T-helper 22 cell (primary cell): Measurements from ENCODE around the gene SYNGR2.

Experiments
- DNase-seq: peaks from one replicate; pipeline ENCODE4 v3.0.0-alpha.2; 2020; ENCODE audit warnings: low read depth

SYNGR2 gene

DNA sequence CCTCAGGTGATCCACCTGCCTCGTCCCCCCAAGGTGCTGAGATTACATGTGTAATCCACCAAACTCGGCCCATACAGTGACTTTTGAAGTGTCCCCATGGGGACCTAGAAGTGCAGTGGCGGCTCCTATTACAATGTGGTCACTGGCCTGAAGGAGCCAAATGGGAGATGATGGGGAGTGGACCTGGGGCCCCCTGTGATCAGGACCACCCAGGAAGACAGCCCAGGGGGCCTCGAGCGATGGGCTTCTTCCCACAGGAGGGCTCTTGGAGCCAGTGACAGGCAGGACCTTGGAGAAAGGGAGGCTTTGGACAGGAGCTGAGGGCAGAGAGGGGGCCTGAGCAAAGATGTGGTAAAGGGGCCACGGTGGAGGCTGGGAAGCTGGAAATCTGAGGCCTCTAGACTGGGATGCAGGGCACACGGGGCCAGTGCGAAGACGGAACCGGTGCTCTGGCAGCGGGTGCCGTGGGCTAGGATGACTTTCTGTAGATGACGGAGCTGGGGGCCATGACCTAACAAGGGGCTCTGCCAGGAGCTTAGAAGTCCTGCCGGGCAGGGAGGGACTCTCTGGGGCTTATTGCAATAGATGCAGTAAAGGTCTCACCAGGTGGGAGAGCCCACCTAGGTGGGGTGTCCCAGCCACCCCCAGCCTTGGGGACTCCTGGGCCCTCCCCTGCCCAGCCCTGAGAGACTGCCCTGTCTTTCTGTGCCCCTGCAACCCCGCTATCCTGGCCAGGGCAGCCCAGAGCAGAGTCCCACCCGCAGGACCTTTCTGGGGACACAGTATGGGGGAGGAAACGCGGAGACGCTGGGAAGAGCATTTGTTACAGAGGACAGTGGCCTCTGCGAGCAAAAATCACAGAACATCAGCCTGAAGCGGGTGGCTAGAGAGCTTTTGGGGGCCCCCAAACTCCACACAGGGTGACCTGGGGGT, 24.9 kb upstream of the SYNGR2 start:
- no peak for DNase-seq

DNA sequence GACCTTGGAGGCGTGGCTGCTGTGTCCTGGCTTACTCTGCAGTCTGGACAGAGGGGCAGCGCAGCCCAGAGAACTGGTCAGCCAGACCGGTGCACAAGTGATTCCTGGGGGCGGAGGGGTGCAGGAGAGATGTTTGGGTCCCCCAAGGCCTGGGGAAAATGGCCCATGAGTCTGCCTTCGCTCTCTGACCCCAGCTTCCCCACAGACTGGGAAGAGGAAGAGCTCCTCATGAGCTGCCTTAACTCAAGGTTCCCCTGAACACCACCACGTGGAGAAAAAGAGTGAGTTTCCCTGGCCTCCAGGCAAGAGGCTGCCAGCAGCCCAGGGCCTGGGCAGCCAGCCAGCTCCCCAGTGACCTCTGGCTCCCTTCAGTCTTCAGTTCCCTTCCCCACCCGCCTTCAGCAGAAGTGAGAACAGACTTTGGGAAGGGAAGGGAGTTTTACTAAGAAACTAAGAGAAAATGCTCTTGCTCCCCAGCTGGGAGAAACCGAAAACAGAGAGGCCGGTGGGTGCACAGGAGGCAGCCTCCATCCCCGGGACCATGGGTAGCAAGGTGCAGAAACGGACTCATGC, 24.1 kb upstream of the SYNGR2 start:
- no peak for DNase-seq

DNA sequence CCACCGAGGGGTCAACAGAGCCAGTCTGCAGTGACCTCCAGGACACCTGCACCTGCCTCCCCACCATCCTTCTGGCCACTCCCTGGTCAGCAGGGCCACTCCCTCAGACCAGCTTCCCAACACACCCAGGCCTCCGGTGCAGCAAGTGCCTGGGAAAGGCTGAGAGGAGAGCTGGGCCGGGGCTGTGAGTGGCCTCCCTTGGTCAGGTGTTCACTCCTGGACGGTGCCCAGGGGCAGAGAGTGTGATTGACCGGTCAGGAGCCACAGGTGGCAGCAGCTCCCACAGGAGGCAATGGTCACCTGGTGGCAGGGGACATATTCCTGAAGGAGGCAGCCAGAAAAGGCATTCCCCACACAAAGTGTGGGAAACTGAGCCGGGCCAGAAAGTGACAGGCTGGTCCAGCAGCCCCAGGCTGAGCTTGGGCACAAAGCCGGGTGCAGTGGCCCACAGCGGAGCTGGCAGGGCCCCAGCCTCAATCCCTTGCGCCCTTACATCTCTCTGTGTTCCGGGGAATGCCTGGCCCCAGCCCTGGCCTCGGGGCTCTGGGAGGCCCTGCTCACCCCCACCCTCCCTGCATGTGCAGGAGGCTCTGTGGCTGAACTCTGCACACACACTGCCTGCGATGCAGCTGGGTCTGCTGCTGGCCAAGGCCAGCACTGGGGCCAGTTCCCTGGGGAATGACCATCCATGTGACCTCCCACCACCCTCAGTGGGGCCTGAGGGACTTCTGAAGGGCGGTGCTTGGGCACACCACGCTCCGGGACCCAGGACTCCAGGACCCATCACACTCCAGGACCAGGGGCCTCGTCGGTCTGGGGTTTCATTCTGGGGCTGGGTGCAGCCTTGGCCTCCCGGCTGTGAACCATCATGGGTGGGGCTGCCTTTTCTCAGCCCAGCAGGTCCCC, 23.4 kb upstream of the SYNGR2 start:
- no peak for DNase-seq

DNA sequence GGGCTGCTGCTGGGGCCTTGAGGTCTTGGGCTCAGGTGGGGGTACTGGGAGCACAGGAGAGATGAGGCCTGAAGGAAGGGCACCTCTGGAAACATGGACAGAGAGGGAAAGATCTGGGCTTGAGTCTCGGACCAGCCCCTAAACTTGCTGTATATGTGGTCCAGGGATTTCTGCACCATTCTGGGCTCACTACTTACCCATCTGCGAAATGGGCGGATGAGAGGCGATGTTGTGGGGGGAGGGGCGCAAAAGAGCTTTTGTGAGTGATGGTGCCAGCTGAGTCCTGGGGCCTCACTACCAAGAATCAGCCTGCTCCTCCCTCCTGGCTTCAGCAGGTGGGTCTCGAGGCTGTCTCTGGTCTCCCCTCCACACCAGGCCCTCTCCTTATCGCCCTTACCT, 21.9 kb upstream of the SYNGR2 start:
- no peak for DNase-seq

DNA sequence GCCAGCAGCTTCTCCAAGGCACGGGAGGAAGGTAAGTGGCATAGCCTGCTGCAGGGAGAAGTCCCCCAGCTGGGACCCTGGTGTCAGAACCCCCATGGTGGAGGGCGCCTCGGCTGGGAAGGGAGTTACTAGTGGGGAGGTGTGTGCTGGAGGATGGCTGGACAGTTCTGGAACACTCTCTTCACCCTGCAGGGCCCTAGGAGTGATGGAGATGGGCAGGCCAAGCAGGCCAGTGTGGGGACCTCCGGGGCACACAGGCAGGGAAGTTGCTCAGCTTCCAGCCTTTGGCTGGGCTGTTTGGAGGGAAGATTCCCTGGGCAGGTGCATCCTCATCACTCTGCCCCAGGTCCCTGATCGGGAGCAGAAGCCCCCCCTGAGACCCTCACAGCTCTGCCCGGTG, 21.5 kb upstream of the SYNGR2 start:
- DNase-seq, result no peak

DNA sequence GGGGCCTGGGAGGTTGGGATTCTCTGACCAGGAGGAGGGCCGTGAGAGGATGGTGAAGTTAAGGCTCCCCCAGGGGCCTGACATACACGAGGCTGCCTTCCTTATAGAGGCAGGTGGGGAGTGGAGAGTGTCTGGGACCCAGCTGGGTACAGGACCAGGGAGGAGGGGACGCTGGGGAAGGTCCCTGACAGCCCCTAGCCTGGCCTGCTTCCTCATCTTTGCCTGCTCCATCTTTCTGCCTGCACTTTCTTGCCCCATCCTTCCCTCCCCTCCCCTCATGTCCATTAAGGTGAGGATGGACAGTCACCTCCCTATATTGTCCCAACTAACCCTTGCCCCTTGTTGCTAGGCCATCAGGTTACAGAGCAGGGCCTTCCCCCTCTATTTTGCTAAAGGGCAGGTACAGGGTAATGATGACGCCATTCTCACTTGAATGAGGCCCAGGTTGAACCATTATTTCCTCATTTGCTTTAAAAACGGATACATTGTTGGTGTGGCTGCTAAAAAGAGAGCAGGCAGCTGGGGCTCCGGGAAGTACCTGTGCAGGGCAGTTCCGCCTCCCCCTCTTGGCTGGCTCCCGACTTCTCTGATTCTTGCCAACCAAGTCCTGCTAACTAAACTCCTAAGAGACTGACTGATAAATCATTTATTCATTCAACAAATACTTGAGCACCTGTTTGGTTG, 20.9 kb upstream of the SYNGR2 start:
- no peak for DNase-seq

DNA sequence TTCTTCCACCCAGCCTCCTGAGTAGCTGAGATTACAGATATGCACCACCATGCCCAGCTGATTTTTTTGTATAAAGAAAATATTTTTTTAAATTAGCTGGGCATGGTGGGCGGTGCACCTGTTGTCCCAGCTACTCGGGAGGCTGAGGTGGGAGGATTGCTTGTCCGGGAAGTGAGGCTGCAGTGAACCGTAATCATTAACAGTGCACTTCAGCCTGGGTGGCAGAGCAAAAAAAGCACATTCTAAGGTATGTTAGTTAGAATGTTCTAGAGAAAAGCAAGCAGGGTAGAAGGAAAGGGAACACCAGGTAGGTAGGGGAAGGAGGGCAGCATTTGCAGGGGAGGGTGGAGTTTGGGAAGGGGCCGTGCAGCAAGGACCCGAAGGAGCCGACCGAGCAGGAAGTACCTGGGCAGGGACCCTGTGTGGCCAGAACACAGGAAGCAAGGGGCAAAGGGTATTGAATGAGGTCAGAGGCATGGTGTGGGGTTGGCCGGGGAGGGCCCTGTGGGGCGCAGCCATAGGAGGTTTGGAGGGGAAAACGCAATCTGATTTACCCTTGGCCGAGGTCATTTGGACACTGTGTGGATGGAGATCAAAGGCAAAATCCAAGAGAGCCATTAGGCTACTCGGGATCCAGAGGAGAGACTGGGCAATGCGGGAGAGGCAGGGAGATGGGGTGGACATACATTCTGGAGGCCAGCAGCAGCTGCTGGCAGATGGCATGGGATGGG, 19.9 kb upstream of the SYNGR2 start:
- no peak for DNase-seq

DNA sequence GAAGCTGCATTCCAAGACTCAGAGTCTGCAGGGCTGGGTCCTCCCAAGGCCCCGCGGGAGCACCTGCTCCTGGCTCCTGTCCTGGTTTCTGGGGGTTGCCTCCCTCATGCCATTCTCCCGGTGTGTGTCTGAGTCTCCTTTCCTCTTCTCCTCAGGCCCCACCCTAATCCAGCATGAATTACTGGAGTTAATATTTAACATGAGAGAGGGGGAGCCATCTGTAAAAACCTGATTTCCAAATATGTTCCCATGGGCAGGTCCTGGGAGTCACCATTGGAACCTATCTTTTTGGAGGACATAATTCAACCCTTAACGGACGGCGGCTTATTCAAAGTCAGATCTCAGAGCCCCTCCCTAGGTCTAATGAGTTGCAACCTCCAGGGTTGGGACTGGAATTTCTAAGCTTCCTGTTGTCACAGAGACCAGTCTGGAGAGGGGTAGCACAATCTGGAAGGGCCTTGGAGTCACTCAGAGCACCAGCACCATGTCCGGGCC, 16.8 kb upstream of the SYNGR2 start:
- no peak for DNase-seq

DNA sequence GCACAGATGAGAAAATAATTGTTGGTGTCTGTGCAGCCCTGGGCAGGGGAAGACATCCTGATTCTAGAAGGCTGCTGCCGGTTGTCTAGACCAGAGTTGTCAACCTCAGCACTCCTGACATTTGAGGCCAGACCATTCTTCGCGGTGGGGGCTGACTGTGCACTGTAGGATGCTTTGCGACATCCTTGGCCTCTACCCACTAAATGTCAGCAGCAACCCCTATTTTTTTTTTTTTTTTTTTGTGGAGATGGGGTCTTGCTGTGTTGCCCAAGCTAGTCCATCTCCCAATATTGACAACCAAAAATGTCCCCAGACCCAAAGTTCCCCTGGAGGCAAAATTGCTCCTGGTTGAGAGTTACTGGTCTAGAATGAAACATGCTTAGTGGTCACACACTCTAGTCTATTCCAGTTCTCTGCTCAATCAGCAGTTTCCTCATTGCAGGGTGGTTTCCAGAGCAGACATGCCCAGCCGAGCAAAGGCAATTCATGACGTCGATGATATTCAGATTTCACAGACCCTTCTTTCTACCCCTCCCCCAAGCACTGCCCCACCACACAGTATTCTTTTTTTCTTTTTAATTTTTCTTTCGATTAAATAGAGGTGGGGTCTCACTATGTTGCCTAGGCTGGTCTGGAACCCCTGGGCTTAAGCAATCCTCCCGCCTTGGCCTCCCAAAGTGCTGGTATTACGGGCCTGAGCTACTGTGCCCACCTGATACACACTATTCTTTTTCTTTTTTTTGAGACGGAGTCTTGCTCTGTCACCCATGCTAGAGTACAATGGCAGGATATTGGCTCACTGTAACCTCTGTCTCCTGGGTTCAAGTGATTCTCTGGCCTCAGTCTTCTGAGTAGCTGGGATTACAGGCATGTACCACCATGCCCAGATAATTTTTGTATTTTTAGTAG, 13.2 kb upstream of the SYNGR2 start:
- DNase-seq, result no peak

DNA sequence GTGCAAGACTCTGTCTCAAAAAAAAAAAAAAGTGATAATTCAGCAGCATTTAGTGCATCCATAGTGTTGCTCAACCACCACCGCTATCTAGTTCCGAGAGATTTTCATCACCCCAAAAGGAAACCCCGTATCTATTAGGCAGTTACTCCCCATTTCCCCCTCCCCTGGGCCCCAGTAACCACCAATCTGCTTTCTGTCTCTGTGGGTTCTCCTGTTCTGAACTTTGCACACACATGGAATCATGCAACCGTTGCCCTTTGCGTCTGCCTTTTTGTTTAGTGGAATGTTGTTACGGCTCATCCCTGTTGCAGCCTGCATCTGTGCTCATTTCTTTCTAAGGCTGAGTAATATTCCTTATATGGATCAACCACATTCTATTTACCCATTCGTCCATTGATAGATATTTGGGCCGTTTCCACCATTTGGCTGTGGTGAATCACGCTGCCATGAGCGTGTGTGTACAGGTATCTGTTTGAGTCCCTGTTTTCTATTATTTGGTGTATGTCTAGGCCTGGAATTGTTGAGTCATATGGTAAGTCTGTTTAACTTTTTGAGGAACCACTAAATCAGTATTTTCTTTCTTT, 8.7 kb upstream of the SYNGR2 start:
- no peak for DNase-seq

DNA sequence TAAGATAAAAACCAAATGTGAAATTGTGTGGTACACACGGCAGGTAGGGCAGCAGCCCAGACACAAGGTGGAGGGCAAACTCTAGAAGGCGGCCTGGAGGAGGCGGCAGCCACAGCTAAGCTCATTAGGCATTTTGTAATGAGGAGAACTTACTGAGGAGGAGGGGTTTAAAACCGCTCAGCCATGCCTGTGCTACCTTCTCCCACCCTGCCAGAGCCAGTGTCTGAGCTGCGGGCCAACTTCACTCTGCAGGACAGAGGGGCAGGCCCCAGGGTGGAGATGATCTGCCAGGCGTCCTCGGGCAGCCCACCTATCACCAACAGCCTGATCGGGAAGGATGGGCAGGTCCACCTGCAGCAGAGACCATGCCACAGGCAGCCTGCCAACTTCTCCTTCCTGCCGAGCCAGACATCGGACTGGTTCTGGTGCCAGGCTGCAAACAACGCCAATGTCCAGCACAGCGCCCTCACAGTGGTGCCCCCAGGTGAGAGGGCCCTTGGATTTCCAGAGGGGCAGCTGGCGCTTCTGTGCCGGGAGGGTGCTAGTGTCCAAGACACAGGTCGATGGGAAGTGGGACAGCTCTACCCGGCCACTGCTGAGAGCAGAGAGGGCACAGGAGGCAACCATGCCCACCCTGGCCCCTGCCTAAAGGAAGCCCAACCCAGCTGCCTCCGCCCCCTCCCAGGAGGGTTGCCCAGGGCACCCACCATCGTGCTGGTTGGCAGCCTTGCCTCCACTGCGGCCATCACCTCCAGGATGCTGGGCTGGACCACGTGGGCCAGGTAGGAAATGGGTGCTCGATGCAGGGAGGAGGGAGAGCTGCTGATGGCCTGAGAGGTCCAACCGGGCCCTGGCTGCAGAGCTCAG, 4.3 kb upstream of the SYNGR2 start:
- no peak for DNase-seq

DNA sequence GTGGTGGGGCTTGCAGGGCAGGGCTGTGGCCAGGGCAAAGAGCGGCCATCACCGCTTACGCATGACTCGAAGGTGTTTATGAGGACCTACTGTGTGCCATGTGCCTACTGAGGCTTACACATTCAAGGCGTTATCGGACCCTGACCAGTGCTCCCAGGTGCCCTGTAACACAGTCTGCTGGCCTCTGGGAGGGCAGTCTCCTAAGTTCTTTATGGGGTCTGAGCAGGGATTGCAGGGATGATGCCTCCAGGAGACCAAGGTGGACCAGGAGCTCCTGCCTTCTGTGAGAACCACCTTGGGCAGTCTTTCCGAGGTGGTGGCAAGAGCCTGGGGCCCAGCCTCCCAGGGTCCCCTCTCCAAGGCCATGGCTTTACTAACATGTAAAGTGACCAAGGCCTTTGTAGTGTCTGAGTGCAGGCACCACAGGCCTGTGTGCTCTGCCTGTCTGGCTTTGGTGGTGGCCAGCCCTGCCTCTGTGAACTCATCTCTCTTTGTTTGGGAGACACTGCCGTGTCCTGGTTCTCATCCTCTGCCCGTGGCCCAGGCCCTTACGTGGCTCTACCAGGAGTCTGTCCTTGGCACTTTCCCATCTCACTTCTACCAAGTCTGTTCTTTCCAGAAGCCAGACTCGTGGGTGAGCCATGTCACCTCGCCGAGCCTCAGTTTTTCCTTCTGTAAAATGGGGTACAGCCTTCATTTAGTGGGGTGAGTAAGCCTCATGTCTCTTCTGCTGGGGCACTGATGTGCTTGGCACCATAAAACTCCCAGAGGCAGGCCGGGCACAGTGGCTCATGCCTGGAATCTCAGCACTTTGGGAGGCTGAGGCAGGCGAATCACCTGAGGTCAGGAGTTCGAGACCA, 3.4 kb upstream of the SYNGR2 start:
- DNase-seq, result no peak

DNA sequence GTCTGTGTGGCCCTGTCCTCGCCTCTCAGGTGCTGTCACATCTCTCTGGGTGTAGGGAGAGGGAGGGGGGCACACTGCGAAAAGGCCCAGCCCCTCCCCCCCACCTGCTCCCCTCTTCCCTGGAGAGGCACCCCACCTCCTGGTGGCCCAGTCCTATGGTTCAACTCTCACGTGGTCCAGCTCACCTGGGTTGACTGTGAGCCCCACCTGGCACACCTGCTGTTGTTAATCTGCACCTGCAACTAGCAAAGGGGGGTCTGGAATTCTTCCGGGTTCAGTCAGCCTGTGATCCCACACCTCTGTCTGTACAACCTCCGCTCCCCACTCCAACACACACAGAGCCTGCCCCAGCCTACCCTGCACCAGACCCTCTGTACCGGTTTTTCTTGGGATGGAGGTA, 2.0 kb upstream of the SYNGR2 start:
- DNase-seq, result no peak

DNA sequence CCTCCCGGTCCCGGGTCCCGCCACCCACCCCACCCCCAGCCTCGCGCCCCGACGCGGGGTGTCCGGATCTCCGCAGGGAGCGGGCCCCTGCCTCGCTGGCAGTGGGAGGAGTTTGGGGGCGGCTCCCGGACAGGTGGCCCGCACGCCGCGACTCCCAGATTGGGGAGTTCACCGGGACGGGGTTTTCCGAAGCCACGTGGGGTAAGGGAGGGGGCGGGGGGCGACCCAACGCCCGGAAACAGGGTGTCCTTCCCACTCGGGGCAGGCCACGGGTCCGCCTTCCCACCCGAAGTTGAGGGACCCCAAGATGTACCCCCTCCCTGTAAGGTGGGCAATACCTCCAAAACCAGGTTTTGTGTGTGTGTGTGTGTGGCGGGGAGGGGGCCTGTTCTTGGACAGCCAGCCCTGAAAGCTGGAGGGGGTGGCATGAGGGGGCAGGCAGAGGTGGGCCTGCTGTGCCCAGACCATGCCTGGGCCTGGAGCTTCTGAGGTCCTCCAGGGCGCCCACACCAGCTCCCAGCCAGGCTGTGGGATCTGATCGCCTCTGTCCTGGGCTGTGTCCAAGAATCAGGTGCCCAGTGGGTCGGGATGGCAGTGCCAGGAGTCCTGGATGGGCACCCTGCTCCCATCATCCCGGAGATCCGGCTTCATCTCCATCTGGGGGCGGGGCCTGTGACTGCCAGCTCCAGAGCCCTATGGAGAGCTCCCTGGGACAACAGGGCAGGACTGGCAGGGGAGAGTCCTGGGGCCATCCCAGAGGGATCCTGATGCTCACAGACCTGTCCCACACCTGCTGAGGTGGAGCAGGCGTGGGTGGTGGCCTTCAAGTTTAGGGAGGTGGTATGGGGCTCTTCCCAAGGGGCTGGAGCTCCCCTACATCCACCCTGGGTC, 767 bp downstream of the SYNGR2 start:
- peak; percentile 70 for DNase-seq

DNA sequence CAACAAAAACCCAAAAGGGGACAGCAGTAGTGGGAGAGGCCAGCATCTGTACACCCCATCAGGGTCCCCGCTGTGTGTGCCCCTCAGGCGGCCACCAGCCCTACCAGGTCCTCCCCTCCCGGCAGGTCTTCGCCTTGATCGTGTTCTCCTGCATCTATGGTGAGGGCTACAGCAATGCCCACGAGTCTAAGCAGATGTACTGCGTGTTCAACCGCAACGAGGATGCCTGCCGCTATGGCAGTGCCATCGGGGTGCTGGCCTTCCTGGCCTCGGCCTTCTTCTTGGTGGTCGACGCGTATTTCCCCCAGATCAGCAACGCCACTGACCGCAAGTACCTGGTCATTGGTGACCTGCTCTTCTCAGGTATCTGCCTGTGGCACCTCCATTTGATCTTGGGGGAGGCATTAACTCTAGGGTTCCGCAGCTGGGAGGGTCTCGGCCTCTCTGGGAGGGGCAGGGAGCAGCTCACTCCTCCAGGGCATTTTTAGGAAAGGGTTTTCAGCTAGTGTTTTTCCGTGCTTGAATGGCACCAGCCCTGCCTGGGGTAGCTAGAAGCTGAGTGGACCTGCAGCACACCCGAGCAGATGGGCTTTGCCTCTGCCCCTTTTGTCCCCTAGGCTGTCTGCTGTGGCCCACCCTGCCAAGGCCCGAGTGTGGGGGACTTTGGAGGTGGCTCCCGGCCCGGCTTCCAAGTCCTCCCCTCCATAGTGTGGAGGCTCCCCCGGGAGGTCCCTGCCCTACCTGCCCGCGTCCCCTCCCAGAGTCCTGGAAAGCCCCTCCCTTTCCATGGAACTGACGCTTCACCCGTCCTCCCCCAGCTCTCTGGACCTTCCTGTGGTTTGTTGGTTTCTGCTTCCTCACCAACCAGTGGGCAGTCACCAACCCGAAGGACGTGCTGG, 2.6 kb downstream of the SYNGR2 start:
- no peak for DNase-seq
